H1 (cell line): ENCODE results near the gene PABPN1.

Experiments
- CREB1 ChIP-seq: IDR thresholded peaks from 2 replicates; pipeline ENCODE4 v1.6.1; 2012; ENCODE audit warnings: inconsistent platforms
- CTCF ChIP-seq, 3 experiments: IDR thresholded peaks; 1 replicate in 2 of 3; 2 replicates in 1 of 3; pipeline versions ENCODE4 v1.5.1 to v1.6.1; 2011; ENCODE audit warnings: low read length in 3 of 3, mild to moderate bottlenecking in 3 of 3, inconsistent platforms in 2 of 3, low read depth in 1 of 3, moderate library complexity in 1 of 3; ENCODE audit not compliant: insufficient read depth in 1 of 3; ENCODE audit errors: control extremely low read depth in 1 of 3
- HDAC6 ChIP-seq: IDR thresholded peaks from one replicate; pipeline ENCODE4 v1.7.1; 2012; ENCODE audit warnings: low read depth, mild to moderate bottlenecking, inconsistent platforms, low read length, moderate library complexity

- TF ChIP-seq CTCF (IDR thresholded peaks at IDR 0.05; ENCODE audit: control extremely low read depth in 1 of 3, insufficient read depth in 1 of 3, low read depth in 1 of 3, low read length in 3 of 3), result no peak
- TF ChIP-seq CREB1, result no peak
- TF ChIP-seq HDAC6, result no peak
Measured at GRCh38 chr14:23323838-23324454, 2.7 kb downstream of the PABPN1 start.
